Uterus (tissue), 4 donors: ENCODE results near the gene FGF19. TPM values are rescaled to one million over a fixed set of nuclear protein-coding genes. Genes with fewer than 3 reads are reported as not detected.
"Not testable (repeated sequence)": the region's sequence is repeated elsewhere in the genome, so short reads cannot be mapped to it uniquely, and the experiment has no call there.

Experiments used
- DNase-seq, 2 donors: peaks; one replicate each; pipeline ENCODE4 v3.0.0-alpha.2; 2019 to 2020
- H3K27ac ChIP-seq, 2 donors: fragments of 200-600 bp; sonication (generic); 1 replicate in 1 of 2; 2 replicates in 1 of 2; pipeline ENCODE4 v1.5.1; 2016 to 2018
- H3K27me3 ChIP-seq, 2 donors: fragments of 200-600 bp; sonication (generic); one replicate each; pipeline ENCODE4 v1.5.1; 2018 to 2019; ENCODE audit warnings: control low read depth in 1 of 2
- H3K36me3 ChIP-seq, 2 donors: fragments of 200-600 bp; sonication (generic); one replicate each; pipeline ENCODE4 v1.5.1; 2019; ENCODE audit warnings: control low read depth in 1 of 2
- H3K4me1 ChIP-seq, 2 donors: fragments of 200-600 bp; sonication (generic); one replicate each; pipeline ENCODE4 v1.5.1; 2018 to 2019; ENCODE audit warnings: control low read depth in 1 of 2
- H3K4me3 ChIP-seq, 2 donors: fragments of 200-600 bp; sonication (generic); 1 replicate in 1 of 2; 2 replicates in 1 of 2; pipeline ENCODE4 v1.5.1; 2018 to 2019; ENCODE audit warnings: mild to moderate bottlenecking in 1 of 2
- H3K9me3 ChIP-seq, 2 donors: fragments of 200-600 bp; sonication (generic); one replicate each; pipeline ENCODE4 v1.5.1; 2019; ENCODE audit warnings: control low read depth in 1 of 2
- CTCF ChIP-seq, 4 experiments: fragments of 200-600 bp in 2 of 4; fragments of 450-650 bp in 2 of 4; sonication (generic) in 2 of 4; IDR thresholded peaks; one replicate each; pipeline ENCODE4 v1.5.1; 2016 to 2019; ENCODE audit warnings: antibody characterized with exemption in 4 of 4, mild to moderate bottlenecking in 2 of 4, moderate library complexity in 1 of 4
- POLR2A ChIP-seq, 2 donors: fragments of 450-650 bp; IDR thresholded peaks; one replicate each; pipeline ENCODE4 v1.6.1; 2016; ENCODE audit warnings: antibody characterized with exemption in 2 of 2, mild to moderate bottlenecking in 1 of 2, moderate library complexity in 1 of 2
- intact Hi-C: fragments of 100-400 bp; cut with DNase I; formaldehyde crosslinking; loops from one replicate; pipeline ENCODE4 v1.15.1; 2023; ENCODE audit warnings: low total_unique reads
- total RNA-seq, 4 donors: library from RNA; depleted of rRNA in 3 of 4; stranded (reverse); fragments of >200 nt in 3 of 4; gene quantifications; one replicate each; pipeline versions ENCODE4 v1.1.0 to v1.2.4, GENCODE V29; 2014 to 2023
- donor health status: DM: yes; HTN: yes; CAD: no.

Gene FGF19
- total RNA-seq, 4 donors from 2014 or later, result 0.97 TPM; not detected in 3

- no peaks in the 10 kb centered on the region for H3K9me3 ChIP-seq
- no peak overlapping the region for H3K27ac ChIP-seq
- peaks cover 0 to 23% of the 10 kb centered on the region in 2 donors for H3K27me3 ChIP-seq
- no peaks in the 10 kb centered on the region for H3K36me3 ChIP-seq
- intact Hi-C loops, result no loop called here
- TF ChIP-seq CTCF (IDR thresholded peaks at IDR 0.05) (no peak), POLR2A (IDR thresholded peaks at IDR 0.05) (no peak)
- DNase-seq, result no peak
- no peak overlapping the region for H3K4me3 ChIP-seq
- H3K4me1 ChIP-seq, result peaks cover 0 to 6% of the 10 kb centered on the region in 2 donors
Observed at GRCh38 chr11:69697861-69698260, 6.0 kb downstream of the FGF19 start.

- no peak overlapping the region for H3K4me3 ChIP-seq
- DNase-seq, result no peak
- TF ChIP-seq POLR2A (IDR thresholded peaks at IDR 0.05) (no peak), CTCF (IDR thresholded peaks at IDR 0.05) (no peak)
- H3K27ac ChIP-seq, result no peak overlapping the region
- no peaks in the 10 kb centered on the region for H3K9me3 ChIP-seq
- H3K36me3 ChIP-seq, result no peaks in the 10 kb centered on the region
- peaks cover 0 to 5% of the 10 kb centered on the region in 2 donors for H3K4me1 ChIP-seq
- intact Hi-C loops, result no loop called here
- H3K27me3 ChIP-seq, result peaks cover 0 to 19% of the 10 kb centered on the region in 2 donors
Observed at GRCh38 chr11:69697469-69697843, 6.4 kb downstream of the FGF19 start.

- no peak for DNase-seq
- H3K27me3 ChIP-seq, result peaks cover 0 to 14% of the 10 kb centered on the region in 2 donors
- H3K9me3 ChIP-seq, result no peaks in the 10 kb centered on the region
- no peaks in the 10 kb centered on the region for H3K4me1 ChIP-seq
- H3K36me3 ChIP-seq, result no peaks in the 10 kb centered on the region
- no peak for TF ChIP-seq POLR2A (IDR thresholded peaks at IDR 0.05)
- no peak for TF ChIP-seq CTCF (IDR thresholded peaks at IDR 0.05)
- no peak overlapping the region for H3K27ac ChIP-seq
- no peak overlapping the region for H3K4me3 ChIP-seq
- intact Hi-C loops, result no loop called here
Observed at GRCh38 chr11:69696749-69697468, 6.9 kb downstream of the FGF19 start.

GRCh38 chr11:69695995-69696394 lies 7.8 kb downstream of the FGF19 start:
- intact Hi-C loops, H3K36me3 ChIP-seq: not testable (repeated sequence)

GRCh38 chr11:69695581-69695980 lies 8.2 kb downstream of the FGF19 start:
- H3K27me3 ChIP-seq, result peaks cover 0 to under 1% of the 10 kb centered on the region in 2 donors
- DNase-seq, result no peak
- intact Hi-C loops, result no loop called here

More at GRCh38 chr11:69695995-69696394, 7.8 kb downstream of the FGF19 start:
- H3K4me1 ChIP-seq, H3K9me3 ChIP-seq, H3K27ac ChIP-seq, H3K27me3 ChIP-seq, H3K4me3 ChIP-seq, DNase-seq: not testable (repeated sequence)

More at GRCh38 chr11:69695581-69695980, 8.2 kb downstream of the FGF19 start:
- Histone ChIP-seq H3K36me3 (no peaks in the 10 kb centered on the region), H3K4me3 (no peak overlapping the region), H3K27ac (no peak overlapping the region), H3K4me1 (no peaks in the 10 kb centered on the region), H3K9me3 (no peaks in the 10 kb centered on the region)
- no peak for TF ChIP-seq CTCF (IDR thresholded peaks at IDR 0.05)
- TF ChIP-seq POLR2A (IDR thresholded peaks at IDR 0.05), result no peak
